Psoas muscle (tissue), 8 donors: ENCODE results near the gene ACTR8. TPM values are rescaled to one million over a fixed set of nuclear protein-coding genes. Genes with fewer than 3 reads are reported as not detected.
"Not testable (repeated sequence)": the region's sequence is repeated elsewhere in the genome, so short reads cannot be mapped to it uniquely, and the experiment has no call there.

Source experiments
- ATAC-seq, 4 donors: fragments of 200-7000 bp; cut with Tn5 transposase; one replicate each; pipeline ENCODE4 v1.9.1; 2020; ENCODE audit warnings: moderate library complexity in 3 of 4, mild to moderate bottlenecking in 2 of 4
- DNase-seq, 2 donors: peaks; one replicate each; pipeline ENCODE4 v3.0.0-alpha.2; 2020
- H3K27ac ChIP-seq: fragments of 200-600 bp; one replicate; pipeline ENCODE4 v1.8.0; 2022
- H3K27me3 ChIP-seq, 3 donors: fragments of 200-600 bp in 1 of 3; one replicate each; pipeline versions ENCODE4 v1.6.1 to v1.8.0; 2013 to 2022; ENCODE audit warnings: low read length in 2 of 3, mild to moderate bottlenecking in 2 of 3, moderate library complexity in 1 of 3; ENCODE audit not compliant: insufficient read depth in 3 of 3
- H3K36me3 ChIP-seq, 2 donors: fragments of 200-600 bp in 1 of 2; one replicate each; pipeline versions ENCODE4 v1.6.1 to v1.8.0; 2013 to 2022; ENCODE audit warnings: low read depth in 1 of 2, mild to moderate bottlenecking in 1 of 2, moderate library complexity in 1 of 2; ENCODE audit not compliant: insufficient read depth in 1 of 2
- H3K4me1 ChIP-seq: fragments of 200-600 bp; one replicate; pipeline ENCODE4 v1.8.0; 2022
- H3K4me3 ChIP-seq: fragments of 200-600 bp; one replicate; pipeline ENCODE4 v1.8.0; 2022; ENCODE audit warnings: mild to moderate bottlenecking
- H3K9me3 ChIP-seq: fragments of 200-600 bp; one replicate; pipeline ENCODE4 v1.8.0; 2022
- CTCF ChIP-seq: fragments of 200-600 bp; IDR thresholded peaks from one replicate; pipeline ENCODE4 v1.8.0; 2022; ENCODE audit warnings: antibody characterized with exemption
- WGBS, 3 donors: extraction: QIAGEN DNeasy Blood & Tissue Kit; methylation state at CpG; one replicate each; pipeline versions ENCODE4 v1.1.6 to v1.1.7; 2013; 5-methylcytosine and 5-hydroxymethylcytosine counted together
- intact Hi-C, 2 donors: fragments of 100-400 bp; cut with DNase I; formaldehyde crosslinking; loops; one replicate each; pipeline versions ENCODE4 v1.11.0 to v1.14.2; 2022
- long read RNA-seq, 2 donors: library from polyadenylated mRNA; unstranded; transcript quantifications; one replicate each; pipeline ENCODE4 v2.0.0, GENCODE V29; 2021
- polyA plus RNA-seq, 3 donors: library from polyadenylated mRNA; stranded (reverse); fragments of 200-250 nt; gene quantifications; one replicate each; pipeline ENCODE4 v1.2.3, GENCODE V29; 2013
- total RNA-seq, 4 donors: library from RNA; stranded (reverse); fragmentation: NEBNext Ultra II Directional in 2 of 4; extraction: Animal tissue kit (Norgen Biotek cat#: 25700) in 2 of 4; gene quantifications; one replicate each; pipeline versions ENCODE4 v1.2.1 to v1.2.4, GENCODE V29; 2021 to 2023
- donor health status: healthy with polysubstance abuse.
- donor health status: DM: no; HTN: no; CAD: no; lungs with moderate emphysema.
- donor health status: Bipolar disorder and iron deficiency.
- donor health status: healthy.
- donor health status: DM: yes; HTN: yes; CAD: no.
- donor health status: DM: no; HTN: no; CAD: no.
- donor health status: DM: no; HTN: no; CAD: no.
- donor health status: DM: yes; HTN: yes; CAD: no.

ACTR8 gene
- 10 to 100 TPM; 14.1 to 24.3 (median 19.6) TPM for total RNA-seq
- 10 to 100 TPM in 2 of 3 donors, 1 to 10 TPM in 1; 8.9 to 15.2 (median 12.3) TPM for polyA plus RNA-seq
- long read RNA-seq, donor 1, partial matches to known transcripts, result 1 of 5 reads
- long read RNA-seq, donor 1, other reads (novel, unspliced or antisense), result 0 of 5 reads
- long read RNA-seq, donor 2, transcript ACTR8-201 (13 exons, 3,629 nt), result major isoform, 7 of 11 reads
- long read RNA-seq, donor 2, partial matches to known transcripts, result 0 of 11 reads
- long read RNA-seq, donor 2, other reads (novel, unspliced or antisense), result 4 of 11 reads

GRCh38 chr3:53881691-53882593 is at the start of gene ACTR8:
TSS of gene ACTR8 (minus strand) at chr3:53882152. CDS start at chr3:53882101, 51 bp downstream.
- intact Hi-C loops, result loop anchor here in 1 of 2 donors (5.0 kb wide), 1 partner anchor 35 kb away; the partner anchor contains the start of genes CHDH and IL17RB
- peak; percentile 95 to 99 (median 98) for ATAC-seq
- 1 to 2% (median 1%) methylated on average over 40 to 65 of the region's 65 CpGs for WGBS, 3 donors

GRCh38 chr3:53927208-53927872 is 45.4 kb upstream of the ACTR8 start:
- ATAC-seq, intact Hi-C loops, H3K4me1 ChIP-seq, H3K4me3 ChIP-seq, H3K27ac ChIP-seq, H3K27me3 ChIP-seq, H3K9me3 ChIP-seq, H3K36me3 ChIP-seq, DNase-seq: not testable (repeated sequence)
- WGBS, 3 donors, result 68 to 77% (median 74%) methylated on average over 28 to 30 of the region's 30 CpGs

More at GRCh38 chr3:53881691-53882593, at the start of gene ACTR8:
- H3K4me1 ChIP-seq, result peaks cover 15% of the 10 kb centered on the region
- H3K27me3 ChIP-seq, result no peaks in the 10 kb centered on the region
- H3K36me3 ChIP-seq, result peaks cover 9 to 69% of the 10 kb centered on the region in 2 donors
- peak; percentile 86 to 92 for DNase-seq
- peak; percentile 8 for TF ChIP-seq CTCF
- H3K9me3 ChIP-seq, result no peaks in the 10 kb centered on the region
- peak within 1 kb of the TSS; percentile 76 for H3K27ac ChIP-seq
- peak within 1 kb of the TSS; percentile 89 for H3K4me3 ChIP-seq

GRCh38 chr3:53921296-53921695 is 39.3 kb upstream of the ACTR8 start:
- TF ChIP-seq CTCF, result no peak
- Histone ChIP-seq H3K9me3 (no peaks in the 10 kb centered on the region), H3K36me3 (no peaks in the 10 kb centered on the region), H3K4me1 (no peaks in the 10 kb centered on the region), H3K27ac (no peak overlapping the region), H3K27me3 (no peaks in the 10 kb centered on the region), H3K4me3 (no peak overlapping the region)
- ATAC-seq (no peak), DNase-seq (no peak)
- 46 to 56% (median 53%) methylated on average over 1 of the region's 1 CpG for WGBS, 3 donors
- intact Hi-C loops, result no loop called here

GRCh38 chr3:53919741-53920140 is 37.8 kb upstream of the ACTR8 start:
- TF ChIP-seq CTCF, result no peak
- H3K27ac ChIP-seq, result no peak overlapping the region
- DNase-seq, result no peak
- H3K4me3 ChIP-seq, result no peak overlapping the region
- 82 to 94% (median 86%) methylated on average over 2 of the region's 2 CpGs for WGBS, 3 donors
- intact Hi-C loops, result no loop called here
- no peak for ATAC-seq
- no peaks in the 10 kb centered on the region for H3K27me3 ChIP-seq
- no peaks in the 10 kb centered on the region for H3K4me1 ChIP-seq
- no peaks in the 10 kb centered on the region for H3K36me3 ChIP-seq
- no peaks in the 10 kb centered on the region for H3K9me3 ChIP-seq
